KMS-11 (cell line): ENCODE measurements around the gene DHX36.

Experiments
- H2AFZ ChIP-seq: fragments of 200-600 bp; sonication (generic); 2 replicates; pipeline ENCODE4 v1.6.1; 2016; ENCODE audit warnings: antibody characterized with exemption, mixed run types, low read depth
- H3K27ac ChIP-seq: fragments of 200-600 bp; sonication (generic); 2 replicates; pipeline ENCODE4 v1.6.1; 2016; ENCODE audit warnings: mild to moderate bottlenecking, mixed run types
- H3K27me3 ChIP-seq: fragments of 200-600 bp; sonication (generic); 2 replicates; pipeline ENCODE4 v1.6.1; 2017; ENCODE audit warnings: mild to moderate bottlenecking, low read depth, mixed run types, moderate library complexity; ENCODE audit not compliant: insufficient read depth
- H3K36me3 ChIP-seq: fragments of 200-600 bp; sonication (generic); 2 replicates; pipeline ENCODE4 v1.6.1; 2017; ENCODE audit warnings: mild to moderate bottlenecking, mixed run types; ENCODE audit not compliant: insufficient read depth
- H3K4me1 ChIP-seq: fragments of 200-600 bp; sonication (generic); 2 replicates; pipeline ENCODE4 v1.6.1; 2016; ENCODE audit warnings: mild to moderate bottlenecking, low read depth, mixed run types; ENCODE audit not compliant: poor library complexity, severe bottlenecking
- H3K4me2 ChIP-seq: fragments of 200-600 bp; sonication (generic); 2 replicates; pipeline ENCODE4 v1.7.0; 2016; ENCODE audit warnings: mild to moderate bottlenecking, mixed run types
- H3K4me3 ChIP-seq: fragments of 200-600 bp; sonication (generic); IDR thresholded peaks from 2 replicates; pipeline ENCODE4 v1.6.1; 2017; ENCODE audit warnings: low read depth, low read length, mixed read lengths; ENCODE audit not compliant: insufficient read depth
- H3K79me2 ChIP-seq: fragments of 200-600 bp; sonication (generic); 2 replicates; pipeline ENCODE4 v1.6.1; 2016; ENCODE audit warnings: low read depth, mixed run types; ENCODE audit not compliant: insufficient read depth
- H3K9ac ChIP-seq: fragments of 200-600 bp; sonication (generic); 2 replicates; pipeline ENCODE4 v1.6.1; 2016; ENCODE audit warnings: mild to moderate bottlenecking, mixed run types
- H4K20me1 ChIP-seq: fragments of 200-600 bp; sonication (generic); 2 replicates; pipeline ENCODE4 v1.6.1; 2016; ENCODE audit warnings: mild to moderate bottlenecking, mixed run types; ENCODE audit not compliant: insufficient read depth
- TF ChIP-seq, protein P1 (sequence below): fragments of 200-600 bp; sonication (generic); conservative IDR thresholded peaks from 2 replicates; pipeline ENCODE4 v1.6.1; 2017; ENCODE audit warnings: low read depth, mild to moderate bottlenecking, antibody characterized with exemption, low read length, moderate library complexity, mixed read lengths

DHX36 gene

DNA sequence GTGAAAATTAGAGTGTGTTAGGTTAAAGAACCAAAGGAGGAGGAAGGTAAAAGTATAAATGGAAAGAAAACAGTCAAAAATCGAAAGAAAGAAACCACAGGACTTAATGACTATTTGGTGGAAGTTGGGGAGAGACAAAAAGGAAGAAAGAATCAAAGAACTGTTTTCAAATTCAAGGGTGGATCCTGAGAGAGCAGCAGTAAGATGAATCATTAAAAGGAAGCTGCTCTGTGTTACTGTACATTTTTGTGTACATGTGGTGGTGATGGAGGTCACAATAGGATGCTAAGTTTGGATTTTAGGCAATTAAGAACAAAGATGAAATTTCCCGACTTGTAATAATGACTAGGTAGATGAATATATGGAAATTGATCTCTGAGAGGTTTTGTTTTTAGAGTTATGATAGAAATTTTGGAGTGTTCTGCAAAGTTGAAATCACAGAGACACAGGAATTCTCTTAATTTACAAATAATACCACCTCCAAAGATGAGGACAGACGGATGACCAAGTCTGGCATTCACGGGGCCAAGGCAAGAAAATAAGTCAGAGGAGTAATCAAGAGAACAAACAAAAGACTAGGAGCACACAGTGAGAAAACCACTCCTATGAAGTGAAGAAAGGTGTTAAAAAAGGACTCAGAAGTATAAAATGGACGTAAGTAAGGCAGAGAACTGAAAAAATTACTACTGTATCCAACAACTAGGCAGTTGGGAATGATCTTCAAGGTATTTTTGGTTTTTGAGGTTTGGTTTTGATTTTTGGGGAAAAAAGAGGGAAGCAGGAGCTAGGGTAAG lies 7.1 kb downstream of the DHX36 start:
- H3K27me3 ChIP-seq, result no peaks in the 10 kb centered on the region
- peaks cover 25% of the 10 kb centered on the region for H3K4me1 ChIP-seq
- no peak overlapping the region for H3K27ac ChIP-seq
- no peak overlapping the region for H3K4me2 ChIP-seq
- peaks cover 36% of the 10 kb centered on the region for H4K20me1 ChIP-seq
- no peak overlapping the region for H2AFZ ChIP-seq
- H3K9ac ChIP-seq, result no peak overlapping the region
- TF ChIP-seq, protein P1, sequence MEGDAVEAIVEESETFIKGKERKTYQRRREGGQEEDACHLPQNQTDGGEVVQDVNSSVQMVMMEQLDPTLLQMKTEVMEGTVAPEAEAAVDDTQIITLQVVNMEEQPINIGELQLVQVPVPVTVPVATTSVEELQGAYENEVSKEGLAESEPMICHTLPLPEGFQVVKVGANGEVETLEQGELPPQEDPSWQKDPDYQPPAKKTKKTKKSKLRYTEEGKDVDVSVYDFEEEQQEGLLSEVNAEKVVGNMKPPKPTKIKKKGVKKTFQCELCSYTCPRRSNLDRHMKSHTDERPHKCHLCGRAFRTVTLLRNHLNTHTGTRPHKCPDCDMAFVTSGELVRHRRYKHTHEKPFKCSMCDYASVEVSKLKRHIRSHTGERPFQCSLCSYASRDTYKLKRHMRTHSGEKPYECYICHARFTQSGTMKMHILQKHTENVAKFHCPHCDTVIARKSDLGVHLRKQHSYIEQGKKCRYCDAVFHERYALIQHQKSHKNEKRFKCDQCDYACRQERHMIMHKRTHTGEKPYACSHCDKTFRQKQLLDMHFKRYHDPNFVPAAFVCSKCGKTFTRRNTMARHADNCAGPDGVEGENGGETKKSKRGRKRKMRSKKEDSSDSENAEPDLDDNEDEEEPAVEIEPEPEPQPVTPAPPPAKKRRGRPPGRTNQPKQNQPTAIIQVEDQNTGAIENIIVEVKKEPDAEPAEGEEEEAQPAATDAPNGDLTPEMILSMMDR, result no peak
- no peak overlapping the region for H3K4me3 ChIP-seq
- peaks cover 15% of the 10 kb centered on the region for H3K36me3 ChIP-seq
- peaks cover 68% of the 10 kb centered on the region for H3K79me2 ChIP-seq

DNA sequence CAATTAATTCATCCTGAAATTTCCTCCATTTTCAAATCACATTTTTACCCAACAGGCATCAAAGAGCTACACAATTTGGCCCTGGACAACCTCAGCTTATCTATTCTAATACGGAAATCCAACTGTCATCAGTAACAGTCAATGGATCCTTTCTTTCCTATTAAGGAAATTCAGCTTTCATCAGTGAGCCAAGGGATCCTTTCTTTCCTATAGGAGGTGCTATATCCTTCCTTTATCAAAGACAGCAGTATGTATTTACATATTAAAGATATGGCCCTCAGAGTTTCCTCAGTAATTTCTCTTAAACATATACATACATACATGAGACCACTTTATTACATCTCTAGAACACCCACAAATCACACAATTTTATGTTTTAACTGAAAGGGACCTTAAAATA lies 10.1 kb downstream of the DHX36 start:
- peaks cover 15% of the 10 kb centered on the region for H3K36me3 ChIP-seq
- no peak overlapping the region for H2AFZ ChIP-seq
- H3K4me3 ChIP-seq, result no peak overlapping the region
- H3K79me2 ChIP-seq, result peaks cover 38% of the 10 kb centered on the region
- TF ChIP-seq, protein P1, result peak; percentile 20; the same call in 1 of the 2 replicates
- no peaks in the 10 kb centered on the region for H3K27me3 ChIP-seq
- H3K4me1 ChIP-seq, result peaks cover 16% of the 10 kb centered on the region
- no peak overlapping the region for H3K4me2 ChIP-seq
- peaks cover 21% of the 10 kb centered on the region for H4K20me1 ChIP-seq
- no peak overlapping the region for H3K27ac ChIP-seq
- no peak overlapping the region for H3K9ac ChIP-seq

DNA sequence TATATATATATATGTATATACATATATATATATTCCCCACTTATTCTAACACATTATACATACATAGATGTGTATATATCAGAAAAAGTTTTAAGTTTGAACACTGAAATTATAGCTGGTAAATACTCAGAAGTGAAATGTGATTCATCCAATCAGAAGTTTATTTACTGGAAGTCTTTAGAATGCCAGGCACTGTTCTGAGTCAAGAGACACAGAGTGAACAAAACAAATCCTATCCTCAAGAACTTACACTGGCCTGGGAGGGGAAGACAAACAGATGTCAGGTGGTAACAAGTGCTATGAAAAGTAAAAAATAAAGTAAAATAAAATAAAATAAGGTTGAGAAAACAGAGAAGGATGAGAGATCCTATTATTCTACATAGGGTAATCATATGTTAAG lies 13.4 kb downstream of the DHX36 start:
- H3K4me2 ChIP-seq, result no peak overlapping the region
- no peak overlapping the region for H3K4me3 ChIP-seq
- H3K79me2 ChIP-seq, result peaks cover 5% of the 10 kb centered on the region; the same call in 1 of the 2 replicates
- TF ChIP-seq, protein P1, result no peak
- H4K20me1 ChIP-seq, result no peaks in the 10 kb centered on the region; the same call in 1 of the 2 replicates
- no peaks in the 10 kb centered on the region for H3K27me3 ChIP-seq
- no peak overlapping the region for H3K9ac ChIP-seq
- H2AFZ ChIP-seq, result no peak overlapping the region
- H3K36me3 ChIP-seq, result peaks cover 15% of the 10 kb centered on the region
- peaks cover 21% of the 10 kb centered on the region for H3K4me1 ChIP-seq
- no peak overlapping the region for H3K27ac ChIP-seq

DNA sequence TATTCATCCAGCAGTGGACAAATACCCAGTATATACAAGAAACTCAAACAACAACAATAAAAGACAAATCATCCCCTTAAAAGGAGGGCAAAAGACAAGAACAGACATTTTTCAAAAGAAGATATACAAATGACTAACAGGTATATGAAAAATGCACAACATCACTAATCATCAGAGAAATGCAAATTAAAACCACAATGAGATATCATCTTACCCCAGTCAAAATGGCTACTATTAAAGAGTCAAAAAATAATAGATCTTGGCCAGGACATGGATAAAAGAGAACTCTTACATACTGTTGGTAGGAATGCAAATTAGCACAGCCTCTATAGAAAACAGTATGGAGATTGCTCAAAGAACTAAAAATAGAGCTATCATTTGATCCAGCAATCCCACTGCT lies 16.9 kb downstream of the DHX36 start:
- H4K20me1 ChIP-seq, result no peaks in the 10 kb centered on the region
- no peaks in the 10 kb centered on the region for H3K79me2 ChIP-seq
- TF ChIP-seq, protein P1, result no peak
- peaks cover 21% of the 10 kb centered on the region for H3K4me1 ChIP-seq
- no peaks in the 10 kb centered on the region for H3K27me3 ChIP-seq
- no peak overlapping the region for H3K4me3 ChIP-seq
- H3K36me3 ChIP-seq, result peaks cover 9% of the 10 kb centered on the region; the same call in 1 of the 2 replicates
- no peak overlapping the region for H3K9ac ChIP-seq
- no peak overlapping the region for H2AFZ ChIP-seq
- no peak overlapping the region for H3K27ac ChIP-seq
- no peak overlapping the region for H3K4me2 ChIP-seq
